ENCODE data around the gene CCDC106.

CCDC106 gene

GRCh38 chr19:55650602-55651230 lies 2.7 kb downstream of the CCDC106 start:
- Histone ChIP-seq H3K36me3 (ENCODE audit: control insufficient read depth, insufficient read depth, low read length) (no peaks in the 10 kb centered on the region), H3K27me3 (ENCODE audit: control insufficient read depth, insufficient read depth, low read length) (no peaks in the 10 kb centered on the region), H3K9me3 (ENCODE audit: control insufficient read depth, low read length) (no peaks in the 10 kb centered on the region), H3K4me3 (ENCODE audit: low read length) (no peak overlapping the region), H3K9ac (ENCODE audit: low read length) (no peak overlapping the region), H3K4me1 (ENCODE audit: control insufficient read depth, insufficient read depth, low read length) (peaks cover 18% of the 10 kb centered on the region)

DNA sequence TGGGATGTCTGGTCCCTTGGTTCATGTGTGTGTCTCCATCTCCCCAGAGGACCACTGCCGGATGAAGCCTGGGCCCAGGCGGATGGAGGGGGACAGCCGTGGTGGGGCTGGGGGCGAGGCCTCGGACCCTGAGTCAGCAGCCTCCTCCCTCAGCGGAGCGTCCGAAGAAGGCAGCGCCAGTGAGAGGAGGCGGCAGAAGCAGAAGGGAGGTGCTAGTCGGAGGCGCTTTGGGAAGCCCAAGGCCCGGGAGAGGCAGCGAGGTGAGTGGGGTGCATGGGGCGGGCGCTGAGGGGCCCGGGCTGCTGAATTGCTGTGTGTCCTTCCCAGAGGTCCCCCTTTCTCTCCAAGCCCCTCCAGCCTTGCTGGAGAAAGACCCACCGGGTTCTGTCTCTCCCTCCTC lies 3.2 kb downstream of the CCDC106 start:
- Histone ChIP-seq H3K9ac (ENCODE audit: low read length) (no peak overlapping the region), H3K27me3 (ENCODE audit: control insufficient read depth, insufficient read depth, low read length) (no peaks in the 10 kb centered on the region), H3K4me3 (ENCODE audit: low read length) (no peak overlapping the region), H3K4me1 (ENCODE audit: control insufficient read depth, insufficient read depth, low read length) (peaks cover 23% of the 10 kb centered on the region), H3K36me3 (ENCODE audit: control insufficient read depth, insufficient read depth, low read length) (no peaks in the 10 kb centered on the region), H3K9me3 (ENCODE audit: control insufficient read depth, low read length) (no peaks in the 10 kb centered on the region)

GRCh38 chr19:55652311-55653128 lies 4.5 kb downstream of the CCDC106 start:
- Histone ChIP-seq H3K9ac (ENCODE audit: low read length) (no peak overlapping the region), H3K9me3 (ENCODE audit: control insufficient read depth, low read length) (no peaks in the 10 kb centered on the region), H3K36me3 (ENCODE audit: control insufficient read depth, insufficient read depth, low read length) (no peaks in the 10 kb centered on the region), H3K4me3 (ENCODE audit: low read length) (no peak overlapping the region), H3K27me3 (ENCODE audit: control insufficient read depth, insufficient read depth, low read length) (no peaks in the 10 kb centered on the region), H3K4me1 (ENCODE audit: control insufficient read depth, insufficient read depth, low read length) (peaks cover 30% of the 10 kb centered on the region)

DNA sequence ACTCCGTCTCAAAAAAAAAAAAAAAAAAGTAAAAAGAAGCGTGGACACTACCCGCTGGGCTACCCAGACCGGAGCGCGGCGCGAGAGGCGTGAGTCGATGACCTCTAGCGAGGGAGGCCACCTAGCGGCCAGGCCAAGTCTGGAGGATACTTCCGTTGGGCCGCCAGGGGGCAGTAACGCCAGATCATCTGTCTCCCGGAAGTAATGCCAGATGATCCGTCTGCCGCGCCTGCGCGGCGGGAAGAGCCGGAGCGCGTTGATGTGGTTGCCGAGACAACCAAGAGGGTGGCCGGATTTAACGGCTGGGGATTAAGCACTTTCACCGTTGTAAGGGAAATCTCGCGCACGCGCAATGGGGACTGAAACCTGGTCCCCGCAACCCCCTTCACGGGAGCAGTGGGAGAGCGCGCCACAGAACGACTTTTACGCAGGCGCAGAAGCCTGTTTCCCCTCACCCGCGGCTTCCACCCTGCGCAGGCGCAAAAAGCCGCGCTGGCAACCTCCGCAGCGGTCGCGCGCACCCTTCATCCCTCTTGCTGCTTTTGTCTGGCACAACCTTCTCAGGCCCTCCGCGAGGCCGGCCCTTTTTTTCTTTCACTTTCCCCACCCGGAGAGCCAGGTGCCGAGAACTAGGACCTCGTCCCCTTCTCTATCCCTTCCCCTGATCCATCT lies 5.8 kb downstream of the CCDC106 start:
- no peaks in the 10 kb centered on the region for H3K36me3 ChIP-seq (ENCODE audit: control insufficient read depth, insufficient read depth, low read length)
- H3K9ac ChIP-seq (ENCODE audit: low read length), result peak overlapping the region; percentile 74
- no peaks in the 10 kb centered on the region for H3K9me3 ChIP-seq (ENCODE audit: control insufficient read depth, low read length)
- H3K4me1 ChIP-seq (ENCODE audit: control insufficient read depth, insufficient read depth, low read length), result peaks cover 34% of the 10 kb centered on the region
- H3K4me3 ChIP-seq (ENCODE audit: low read length), result peak overlapping the region; percentile 86
- H3K27me3 ChIP-seq (ENCODE audit: control insufficient read depth, insufficient read depth, low read length), result no peaks in the 10 kb centered on the region

DNA sequence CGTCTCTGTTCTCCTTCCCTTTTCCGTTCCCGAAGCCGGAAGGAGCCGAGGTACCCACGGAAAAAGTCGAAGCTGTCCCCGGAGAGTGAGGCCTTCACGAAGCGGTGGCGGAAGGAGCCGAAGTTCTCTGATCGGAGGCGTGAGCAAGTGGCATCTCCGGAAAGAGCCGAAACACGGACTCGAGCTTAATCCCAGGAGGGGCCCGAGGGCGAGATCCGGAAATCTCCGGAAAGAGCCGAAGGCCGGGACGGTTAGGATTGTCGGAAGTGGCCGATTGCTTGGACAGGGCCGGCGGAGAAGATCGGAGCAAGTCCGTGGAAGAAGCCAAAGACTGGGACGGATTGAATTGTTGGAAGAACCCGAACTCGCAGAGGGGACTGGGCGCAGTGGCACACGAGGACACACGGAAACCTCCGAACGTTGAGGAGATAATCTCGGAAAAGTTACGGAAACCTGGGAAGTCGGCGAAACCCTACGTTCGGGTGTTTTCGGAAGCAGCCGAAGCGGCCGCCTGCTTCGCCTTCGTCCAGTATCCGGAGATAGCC lies 6.4 kb downstream of the CCDC106 start:
- Histone ChIP-seq H3K4me3 (ENCODE audit: low read length) (peak overlapping the region; percentile 86), H3K4me1 (ENCODE audit: control insufficient read depth, insufficient read depth, low read length) (peaks cover 34% of the 10 kb centered on the region), H3K9me3 (ENCODE audit: control insufficient read depth, low read length) (no peaks in the 10 kb centered on the region), H3K9ac (ENCODE audit: low read length) (peak overlapping the region; percentile 74), H3K27me3 (ENCODE audit: control insufficient read depth, insufficient read depth, low read length) (no peaks in the 10 kb centered on the region), H3K36me3 (ENCODE audit: control insufficient read depth, insufficient read depth, low read length) (no peaks in the 10 kb centered on the region)

DNA sequence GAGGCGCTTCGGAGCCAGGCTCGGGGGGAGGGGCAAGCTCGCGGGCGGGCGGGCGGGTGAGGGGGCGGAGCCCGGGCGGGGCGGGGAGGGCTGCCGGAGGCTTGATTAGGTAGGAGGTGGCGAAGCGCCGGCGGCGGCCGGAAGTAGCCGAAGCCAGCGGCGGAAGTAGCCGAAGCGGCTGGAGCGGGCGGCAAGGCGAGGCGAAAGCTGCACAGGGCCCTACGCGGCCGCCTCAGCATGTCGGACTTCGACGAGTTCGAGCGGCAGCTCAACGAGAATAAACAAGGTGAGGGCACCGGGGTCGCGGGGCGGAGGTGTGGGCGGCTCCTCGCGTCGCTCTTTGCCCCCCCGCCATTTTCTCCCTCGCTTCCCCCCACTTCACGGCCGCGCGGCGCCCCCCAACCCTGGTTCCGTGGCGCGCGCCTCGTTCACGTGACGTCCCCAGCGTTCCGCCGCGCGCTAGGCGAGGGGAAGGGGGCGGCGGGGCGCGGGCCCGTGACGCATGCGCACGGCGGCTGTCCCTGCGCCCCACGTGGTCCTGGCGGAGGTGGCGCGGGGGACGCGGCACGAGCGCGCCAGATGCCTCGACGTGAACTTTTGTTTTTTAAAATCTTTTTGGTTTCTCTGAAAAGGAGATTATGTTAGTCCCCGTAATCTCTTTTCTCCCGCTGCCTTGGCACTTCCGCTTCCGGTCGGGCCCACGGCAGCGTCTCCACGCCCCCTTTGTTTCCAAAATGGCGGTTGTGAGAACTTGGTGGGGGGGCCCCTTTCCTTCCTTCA lies 7.0 kb downstream of the CCDC106 start, which contains the start of gene U2AF2:
Gene U2AF2, plus strand, starts transcription at position 168 of the 780 bp plus-strand sequence. Its CDS starts 70 bp downstream, at position 238.
- H3K4me3 ChIP-seq (ENCODE audit: low read length), result peak within 1 kb of the TSS; percentile 92
- no peaks in the 10 kb centered on the region for H3K9me3 ChIP-seq (ENCODE audit: control insufficient read depth, low read length)
- peaks cover 34% of the 10 kb centered on the region for H3K4me1 ChIP-seq (ENCODE audit: control insufficient read depth, insufficient read depth, low read length)
- H3K27me3 ChIP-seq (ENCODE audit: control insufficient read depth, insufficient read depth, low read length), result no peaks in the 10 kb centered on the region
- H3K36me3 ChIP-seq (ENCODE audit: control insufficient read depth, insufficient read depth, low read length), result peaks cover under 1% of the 10 kb centered on the region
- H3K9ac ChIP-seq (ENCODE audit: low read length), result peak within 1 kb of the TSS; percentile 78

- Histone ChIP-seq H3K4me1 (ENCODE audit: control insufficient read depth, insufficient read depth, low read length) (peaks cover 34% of the 10 kb centered on the region), H3K9ac (ENCODE audit: low read length) (peak overlapping the region; percentile 78), H3K4me3 (ENCODE audit: low read length) (peak overlapping the region; percentile 92), H3K9me3 (ENCODE audit: control insufficient read depth, low read length) (no peaks in the 10 kb centered on the region), H3K27me3 (ENCODE audit: control insufficient read depth, insufficient read depth, low read length) (no peaks in the 10 kb centered on the region), H3K36me3 (ENCODE audit: control insufficient read depth, insufficient read depth, low read length) (peaks cover 6% of the 10 kb centered on the region)
Measured at GRCh38 chr19:55655648-55656040, 7.6 kb downstream of the CCDC106 start.

DNA sequence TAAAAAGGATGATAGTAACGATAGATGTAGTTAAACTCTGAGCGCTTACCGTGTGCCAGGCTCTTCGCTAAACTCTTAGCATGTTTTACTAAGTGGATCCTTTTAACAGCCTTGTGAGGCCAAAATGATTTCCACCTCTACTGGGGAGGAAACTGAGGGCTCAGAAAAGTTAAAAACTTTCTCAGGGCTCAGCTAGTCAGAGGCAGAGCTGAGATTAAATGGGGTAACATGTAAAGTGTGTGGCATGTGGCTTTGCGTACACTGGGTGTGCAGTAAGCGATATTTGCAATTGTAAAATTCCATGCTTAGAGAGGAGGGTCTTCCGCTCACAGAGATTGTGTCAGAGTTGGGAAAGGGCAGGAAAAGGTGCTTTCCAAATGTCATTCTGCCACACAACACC lies 8.5 kb downstream of the CCDC106 start:
- Histone ChIP-seq H3K27me3 (ENCODE audit: control insufficient read depth, insufficient read depth, low read length) (no peaks in the 10 kb centered on the region), H3K36me3 (ENCODE audit: control insufficient read depth, insufficient read depth, low read length) (peaks cover 9% of the 10 kb centered on the region), H3K9ac (ENCODE audit: low read length) (peak overlapping the region; percentile 78), H3K4me1 (ENCODE audit: control insufficient read depth, insufficient read depth, low read length) (peaks cover 34% of the 10 kb centered on the region), H3K9me3 (ENCODE audit: control insufficient read depth, low read length) (no peaks in the 10 kb centered on the region), H3K4me3 (ENCODE audit: low read length) (peak overlapping the region; percentile 16)

DNA sequence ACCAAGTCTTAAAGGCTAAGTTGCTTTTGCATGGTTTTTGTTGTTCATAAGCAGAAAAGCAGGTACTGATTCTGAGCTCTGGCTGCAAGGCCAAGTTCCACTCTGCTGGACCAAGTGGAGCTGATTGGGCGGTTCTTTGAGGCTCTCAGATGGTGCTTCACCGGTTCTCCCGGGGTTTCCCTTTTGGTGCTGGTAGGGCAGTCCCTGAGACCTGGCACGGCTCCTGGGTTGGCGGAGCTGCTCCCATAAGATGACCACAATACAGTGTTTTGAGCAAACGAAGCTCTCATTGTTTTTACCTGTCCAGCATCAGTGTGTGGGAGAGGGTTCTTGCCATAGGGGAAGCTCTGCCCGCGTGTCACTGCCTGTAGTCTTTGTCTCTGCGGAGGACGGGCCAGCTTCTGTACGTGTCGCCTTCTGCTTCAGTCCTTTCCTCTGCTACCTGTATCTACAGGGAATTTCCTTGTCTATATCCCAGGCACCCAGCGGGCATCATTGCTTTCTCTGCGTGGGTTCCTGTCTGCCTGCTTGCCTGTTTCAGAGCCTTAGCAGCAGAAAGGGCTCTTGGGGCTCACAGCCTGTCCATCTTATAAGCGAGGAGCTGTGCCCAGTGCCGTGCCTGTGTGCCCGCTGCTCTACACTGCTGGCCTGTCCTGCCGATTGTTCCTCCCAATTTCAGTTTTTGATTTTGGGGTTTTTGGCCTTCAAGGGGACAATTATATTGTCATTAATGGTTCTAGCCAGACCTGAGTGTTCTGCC lies 9.2 kb downstream of the CCDC106 start:
- H3K9ac ChIP-seq (ENCODE audit: low read length), result peak overlapping the region; percentile 78
- no peaks in the 10 kb centered on the region for H3K27me3 ChIP-seq (ENCODE audit: control insufficient read depth, insufficient read depth, low read length)
- H3K4me1 ChIP-seq (ENCODE audit: control insufficient read depth, insufficient read depth, low read length), result peaks cover 34% of the 10 kb centered on the region
- H3K9me3 ChIP-seq (ENCODE audit: control insufficient read depth, low read length), result no peaks in the 10 kb centered on the region
- H3K4me3 ChIP-seq (ENCODE audit: low read length), result peak overlapping the region; percentile 16
- peaks cover 9% of the 10 kb centered on the region for H3K36me3 ChIP-seq (ENCODE audit: control insufficient read depth, insufficient read depth, low read length)

GRCh38 chr19:55658846-55659459 lies 10.9 kb downstream of the CCDC106 start:
- H3K4me3 ChIP-seq (ENCODE audit: low read length), result no peak overlapping the region
- peaks cover 34% of the 10 kb centered on the region for H3K4me1 ChIP-seq (ENCODE audit: control insufficient read depth, insufficient read depth, low read length)
- H3K9ac ChIP-seq (ENCODE audit: low read length), result no peak overlapping the region
- H3K27me3 ChIP-seq (ENCODE audit: control insufficient read depth, insufficient read depth, low read length), result no peaks in the 10 kb centered on the region
- H3K36me3 ChIP-seq (ENCODE audit: control insufficient read depth, insufficient read depth, low read length), result peaks cover 22% of the 10 kb centered on the region
- H3K9me3 ChIP-seq (ENCODE audit: control insufficient read depth, low read length), result no peaks in the 10 kb centered on the region
